Activated CD8-positive, alpha-beta memory T cell treated with anti-CD3 and anti-CD28 coated beads, Interleukin-2, amount 50 U/mL, for 24 hours (primary cell): ENCODE data around the gene SRSF7.
"Not testable (repeated sequence)": the region's sequence is repeated elsewhere in the genome, so short reads cannot be mapped to it uniquely, and the experiment has no call there.

Experiments used
- DNase-seq: peaks from one replicate; pipeline ENCODE4 v3.0.0-alpha.2; 2020; ENCODE audit errors: extremely low read depth

SRSF7 gene

DNA sequence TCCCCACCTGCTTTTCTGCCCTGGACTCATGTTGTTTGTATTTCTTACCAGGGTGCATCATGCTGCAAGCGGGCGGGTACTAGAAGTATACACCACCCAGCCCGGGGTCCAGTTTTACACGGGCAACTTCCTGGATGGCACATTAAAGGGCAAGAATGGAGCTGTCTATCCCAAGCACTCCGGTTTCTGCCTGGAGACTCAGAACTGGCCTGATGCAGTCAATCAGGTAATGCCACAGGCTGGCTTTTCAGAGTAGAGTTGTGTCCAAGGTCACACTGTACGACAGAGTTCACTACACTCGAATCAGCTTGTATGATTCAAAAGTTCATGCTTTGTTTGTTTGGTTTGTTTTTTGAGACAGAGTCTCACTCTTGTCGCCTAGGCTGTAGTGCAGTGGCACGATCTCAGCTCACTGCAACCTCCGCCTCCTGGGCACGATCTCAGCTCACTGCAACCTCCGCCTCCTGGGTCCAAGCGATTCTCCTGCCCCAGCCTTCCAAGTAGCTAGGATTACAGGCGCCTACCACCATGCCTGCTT is 19.4 kb downstream of the SRSF7 start:
- DNase-seq = no peak

DNA sequence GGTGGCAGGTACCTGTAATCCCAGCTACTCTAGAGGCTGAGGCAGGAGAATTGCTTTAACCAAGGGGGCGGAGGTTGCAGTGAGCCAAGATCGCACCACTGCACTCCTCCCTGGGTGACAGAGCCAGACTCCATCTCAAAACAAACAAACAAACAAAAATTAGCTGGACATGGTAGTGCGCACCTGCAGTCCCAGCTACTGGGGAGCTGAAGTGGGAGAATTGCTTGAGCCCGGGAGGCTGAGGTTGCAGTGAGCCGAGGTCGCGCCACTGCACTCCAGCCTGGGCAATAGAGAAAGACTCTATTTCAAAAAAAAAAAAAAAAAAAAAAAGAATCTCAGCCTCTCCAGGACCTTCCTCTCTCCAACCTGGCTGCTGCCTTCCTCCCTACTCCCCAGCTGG is 20.1 kb downstream of the SRSF7 start:
- no peak for DNase-seq

- no peak for DNase-seq
Measured at GRCh38 chr2:38728694-38729093, 22.5 kb downstream of the SRSF7 start.

DNA sequence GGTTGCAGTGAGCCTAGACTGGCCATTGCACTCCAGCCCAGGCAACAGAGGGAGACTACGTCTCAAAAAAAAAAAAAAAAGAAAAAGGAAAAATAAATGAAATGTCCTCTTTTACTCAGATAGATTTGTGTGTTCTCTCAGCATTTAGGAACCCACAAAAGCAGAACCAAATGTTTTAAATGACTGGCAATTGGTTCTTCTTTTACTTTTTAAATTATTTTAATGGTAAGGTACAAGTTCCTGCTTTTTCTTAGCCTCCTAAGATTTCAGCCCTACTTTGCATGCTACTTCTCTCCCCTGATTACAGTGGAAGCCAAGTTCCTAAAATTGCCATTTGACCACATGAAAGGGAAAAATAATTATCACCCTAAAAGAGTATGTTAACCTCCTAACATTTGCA is 23.5 kb downstream of the SRSF7 start:
- DNase-seq = no peak

- DNase-seq = no peak
Measured at GRCh38 chr2:38723173-38723572, 28.0 kb downstream of the SRSF7 start.

- DNase-seq = peak; percentile 44
Measured at GRCh38 chr2:38722271-38723061, 28.7 kb downstream of the SRSF7 start.

- no peak for DNase-seq
Measured at GRCh38 chr2:38720613-38721241, 30.4 kb downstream of the SRSF7 start.

DNA sequence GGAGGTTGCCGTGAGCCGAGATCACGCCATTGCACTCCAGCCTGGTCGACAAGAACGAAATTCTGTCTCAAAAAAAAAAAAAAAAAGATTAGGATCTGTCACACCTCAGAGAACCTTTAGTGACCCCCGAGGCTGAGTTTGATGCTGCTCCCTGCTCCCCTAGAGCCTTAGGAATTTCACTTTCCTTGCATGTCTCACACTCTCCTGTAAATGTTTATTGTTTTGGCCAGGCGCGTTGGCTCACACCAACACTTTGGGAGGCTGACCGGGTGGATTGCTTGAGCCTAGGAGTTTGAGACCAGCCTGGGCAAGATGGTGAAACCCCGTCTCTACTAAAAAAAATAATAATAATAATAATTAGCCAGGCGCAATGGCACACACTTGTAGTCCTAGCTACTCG is 31.5 kb downstream of the SRSF7 start:
- DNase-seq = no peak

DNA sequence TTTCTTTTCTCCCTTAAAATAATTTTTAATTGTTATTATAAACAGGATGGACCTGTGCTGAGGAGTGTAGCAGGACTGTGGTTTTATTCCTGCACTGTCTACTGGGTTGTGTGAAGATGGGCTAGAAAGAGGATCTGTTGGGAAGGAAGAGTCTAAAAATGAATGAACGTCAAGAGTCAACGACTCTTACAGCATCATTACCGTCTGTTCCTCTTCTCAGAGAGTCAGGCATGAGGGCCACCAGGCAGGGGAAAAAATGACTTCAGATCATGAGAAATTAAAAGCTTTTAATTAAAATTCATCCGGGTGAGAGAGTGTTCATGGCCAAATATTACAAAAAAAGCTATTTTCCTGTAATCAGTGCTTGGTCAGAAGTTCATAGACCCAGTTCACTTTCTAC is 32.6 kb downstream of the SRSF7 start:
- DNase-seq = no peak

- no peak for DNase-seq
Measured at GRCh38 chr2:38716185-38716584, 35.0 kb downstream of the SRSF7 start.

- DNase-seq = not testable (repeated sequence)
Measured at GRCh38 chr2:38714941-38715340, 36.2 kb downstream of the SRSF7 start.

DNA sequence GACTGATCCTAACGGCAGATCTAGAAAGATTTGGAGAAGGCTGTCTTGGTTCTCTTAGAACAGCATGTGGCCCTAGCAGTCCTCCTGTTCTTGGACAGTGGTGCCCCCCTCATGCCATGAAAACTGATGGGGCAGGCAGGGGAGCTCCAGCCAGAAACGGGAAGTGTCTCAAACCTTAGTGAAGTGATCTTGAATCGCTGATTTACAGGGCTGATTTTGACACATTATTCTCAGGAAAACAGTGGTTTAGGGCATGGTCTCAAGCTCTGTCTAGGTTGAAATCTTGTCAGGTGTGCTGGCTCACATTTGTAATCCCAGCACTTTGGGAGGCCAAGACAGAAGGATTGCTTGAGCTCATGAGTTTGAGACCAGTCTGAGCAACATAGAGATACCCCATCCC is 37.8 kb downstream of the SRSF7 start:
- no peak for DNase-seq

GRCh38 chr2:38712871-38713270 is 38.3 kb downstream of the SRSF7 start:
- no peak for DNase-seq

- DNase-seq = no peak
Measured at GRCh38 chr2:38712413-38712812, 38.7 kb downstream of the SRSF7 start.

DNA sequence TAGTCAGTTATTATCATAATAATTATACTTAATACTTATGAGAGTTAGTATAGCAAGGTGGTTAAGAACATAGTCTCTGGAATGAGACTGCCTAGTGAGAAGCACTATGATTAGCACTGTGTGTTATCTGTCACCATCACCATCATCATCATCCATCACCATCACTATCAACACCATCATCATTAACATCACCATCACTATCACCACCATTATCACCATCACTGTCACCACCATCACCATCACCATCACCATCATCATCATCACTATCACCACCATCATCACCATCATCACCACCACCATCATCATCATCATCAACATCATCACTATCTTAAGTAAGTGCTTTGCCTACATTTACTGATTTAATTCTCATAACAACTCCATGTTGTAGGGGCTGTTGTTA is 39.6 kb downstream of the SRSF7 start:
- no peak for DNase-seq

GRCh38 chr2:38709567-38710194 is 41.5 kb downstream of the SRSF7 start:
- no peak for DNase-seq

- DNase-seq = no peak
Measured at GRCh38 chr2:38708900-38709566, 42.1 kb downstream of the SRSF7 start.

GRCh38 chr2:38708491-38708890 is 42.7 kb downstream of the SRSF7 start:
- not testable (repeated sequence) for DNase-seq

GRCh38 chr2:38706846-38707345 is 44.3 kb downstream of the SRSF7 start:
- no peak for DNase-seq

DNA sequence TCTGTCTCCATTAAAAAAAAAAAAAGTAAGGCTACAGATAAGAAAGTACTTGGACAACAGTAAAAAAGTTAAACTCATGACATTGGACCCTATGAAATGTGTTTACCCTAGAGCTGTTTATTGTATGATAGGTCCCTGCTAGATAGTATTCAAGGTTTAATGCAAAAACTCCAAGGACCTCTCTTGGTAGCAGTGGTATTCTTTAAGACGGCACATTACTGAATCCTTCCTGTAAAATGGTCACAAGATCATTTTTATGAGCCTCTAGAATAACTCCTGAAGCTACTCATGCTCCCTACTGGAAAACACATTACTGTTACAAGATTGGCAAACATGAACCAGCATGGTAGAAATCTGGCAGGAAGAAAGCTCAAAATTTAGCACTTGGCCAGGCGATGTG is 46.5 kb downstream of the SRSF7 start:
- no peak for DNase-seq

DNA sequence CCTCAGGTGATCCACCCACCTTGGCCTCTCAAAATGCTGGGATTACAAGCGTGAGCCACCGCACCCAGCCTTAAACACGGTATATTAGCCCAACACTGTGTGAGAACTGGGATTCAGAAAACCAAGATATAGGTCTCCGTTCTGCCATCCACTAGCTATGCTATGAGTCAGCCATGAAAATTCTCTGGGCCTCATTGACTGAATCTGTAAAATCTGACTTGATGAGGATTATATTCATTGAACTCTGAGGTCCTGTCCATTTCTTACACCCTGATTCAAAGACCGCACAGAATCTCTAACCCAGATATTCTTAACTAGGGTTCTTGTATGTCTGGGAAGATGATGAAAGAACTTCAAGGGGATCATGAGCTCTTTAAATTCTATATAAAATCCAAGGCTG is 47.8 kb downstream of the SRSF7 start:
- DNase-seq = not testable (repeated sequence)

DNA sequence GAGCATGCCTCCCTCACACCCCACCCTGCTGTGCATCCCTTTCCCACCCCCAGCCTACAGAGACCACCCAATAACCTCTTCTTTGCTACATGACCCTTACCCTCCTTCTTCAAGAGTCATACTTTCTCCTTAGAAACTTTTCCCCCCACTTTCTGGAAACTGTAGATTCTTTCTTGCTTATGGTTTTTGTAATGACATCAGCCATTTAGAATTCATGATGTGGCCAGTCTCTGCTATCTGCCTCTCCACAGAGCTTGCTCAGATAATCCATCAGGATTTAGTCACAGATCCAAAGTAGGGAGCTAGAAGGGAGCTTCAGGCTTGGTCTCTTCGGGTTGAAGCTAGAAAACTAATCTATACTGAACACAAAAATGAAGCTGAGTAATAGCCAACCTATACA is 48.7 kb downstream of the SRSF7 start:
- no peak for DNase-seq
